Measurements from ENCODE around the gene MSI2. TPM values are rescaled to one million over a fixed set of nuclear protein-coding genes. Genes with fewer than 3 reads are reported as not detected.

Gene MSI2
- total and polyA plus RNA-seq, 4 donors = 9.4 to 64.0 (median 30.4) TPM

- DNase-seq = no peak
- no peaks in the 10 kb centered on the region for H3K27me3 ChIP-seq (ENCODE audit: control insufficient read depth in 3 of 3, insufficient read depth in 3 of 3, low read length in 2 of 3)
- TF ChIP-seq CTCF (IDR thresholded peaks at IDR 0.05; ENCODE audit: control extremely low read depth, extremely low read depth) = no peak
- H3K9ac ChIP-seq (ENCODE audit: insufficient read depth in 1 of 2, low read length in 2 of 2) = no peak overlapping the region
- no peak for ATAC-seq (ENCODE audit: insufficient read depth, low FRiP score)
- 59 to 69% methylated on average over 15 of the region's 15 CpGs for WGBS, 2 donors
- peaks cover 5 to 30% (median 9%) of the 10 kb centered on the region in 5 donors for H3K4me1 ChIP-seq (ENCODE audit: control insufficient read depth in 5 of 5, insufficient read depth in 5 of 5, low read length in 5 of 5)
- no peak overlapping the region for H3K4me3 ChIP-seq
- H3K9me3 ChIP-seq (ENCODE audit: control insufficient read depth in 4 of 4, insufficient read depth in 3 of 4, low read length in 3 of 4) = no peaks in the 10 kb centered on the region
- no peaks in the 10 kb centered on the region for H3K36me3 ChIP-seq (ENCODE audit: control insufficient read depth in 4 of 4, insufficient read depth in 4 of 4, low read length in 4 of 4)
- H3K27ac ChIP-seq (ENCODE audit: low read depth in 1 of 2, low read length in 1 of 2) = no peak overlapping the region
Measured at GRCh38 chr17:57527221-57528057, 271.1 kb downstream of the MSI2 start.

- no peak overlapping the region for H3K27ac ChIP-seq (ENCODE audit: low read depth in 1 of 2, low read length in 1 of 2)
- H3K27me3 ChIP-seq (ENCODE audit: control insufficient read depth in 3 of 3, insufficient read depth in 3 of 3, low read length in 2 of 3) = no peaks in the 10 kb centered on the region
- DNase-seq (peak; percentile 69 to 74 (median 72)), ATAC-seq (ENCODE audit: insufficient read depth, low FRiP score) (no peak)
- H3K36me3 ChIP-seq (ENCODE audit: control insufficient read depth in 4 of 4, insufficient read depth in 4 of 4, low read length in 4 of 4) = peaks cover 0 to 3% (median 0%) of the 10 kb centered on the region in 4 donors
- no peaks in the 10 kb centered on the region for H3K9me3 ChIP-seq (ENCODE audit: control insufficient read depth in 4 of 4, insufficient read depth in 3 of 4, low read length in 3 of 4)
- H3K4me1 ChIP-seq (ENCODE audit: control insufficient read depth in 5 of 5, insufficient read depth in 5 of 5, low read length in 5 of 5) = peaks cover 4 to 26% (median 9%) of the 10 kb centered on the region in 5 donors
- no peak overlapping the region for H3K4me3 ChIP-seq
- 69 to 90% methylated on average over 7 of the region's 7 CpGs for WGBS, 2 donors
- no peak for TF ChIP-seq CTCF (IDR thresholded peaks at IDR 0.05; ENCODE audit: control extremely low read depth, extremely low read depth)
- H3K9ac ChIP-seq (ENCODE audit: insufficient read depth in 1 of 2, low read length in 2 of 2) = peak overlapping the region in 1 of 2 donors; percentile 15
Measured at GRCh38 chr17:57528058-57528451, 271.7 kb downstream of the MSI2 start.

- Histone ChIP-seq H3K4me3 (no peak overlapping the region), H3K4me1 (ENCODE audit: control insufficient read depth in 5 of 5, insufficient read depth in 5 of 5, low read length in 5 of 5) (peaks cover 6 to 31% (median 9%) of the 10 kb centered on the region in 5 donors), H3K9me3 (ENCODE audit: control insufficient read depth in 4 of 4, insufficient read depth in 3 of 4, low read length in 3 of 4) (no peaks in the 10 kb centered on the region), H3K27ac (ENCODE audit: low read depth in 1 of 2, low read length in 1 of 2) (no peak overlapping the region), H3K27me3 (ENCODE audit: control insufficient read depth in 3 of 3, insufficient read depth in 3 of 3, low read length in 2 of 3) (no peaks in the 10 kb centered on the region), H3K9ac (ENCODE audit: insufficient read depth in 1 of 2, low read length in 2 of 2) (no peak overlapping the region), H3K36me3 (ENCODE audit: control insufficient read depth in 4 of 4, insufficient read depth in 4 of 4, low read length in 4 of 4) (peaks cover 0 to 3% (median 0%) of the 10 kb centered on the region in 4 donors)
- no peak for TF ChIP-seq CTCF (IDR thresholded peaks at IDR 0.05; ENCODE audit: control extremely low read depth, extremely low read depth)
- ATAC-seq (ENCODE audit: insufficient read depth, low FRiP score) = no peak
- no peak for DNase-seq
- WGBS, 2 donors = 76 to 79% methylated on average over 3 of the region's 3 CpGs
Measured at GRCh38 chr17:57530026-57530425, 273.7 kb downstream of the MSI2 start.
